Stimulated activated effector memory CD8-positive, alpha-beta T cell treated with anti-CD3 and anti-CD28 coated beads, Interleukin-12 subunit alpha, Interleukin-12 subunit beta, amount 100 ng/mL, for 72 hours (primary cell): Measurements from ENCODE around the gene BLTP3A.
"Not testable (repeated sequence)": the region's sequence is repeated elsewhere in the genome, so short reads cannot be mapped to it uniquely, and the experiment has no call there.

ENCODE experiments used
- ATAC-seq: fragments of 150-1000 bp; cut with Tn5 transposase; 2 replicates; pipeline ENCODE4 v1.10.0; 2021
- DNase-seq, 2 donors: peaks; one replicate each; pipeline ENCODE4 v3.0.0; 2021 to 2022; ENCODE audit warnings: low spot score in 2 of 2
- H3K27ac Mint-ChIP-seq: one replicate; pipeline ENCODE4 v1.8.0; 2022; ENCODE audit warnings: mild to moderate bottlenecking, mixed read lengths
- H3K36me3 Mint-ChIP-seq: one replicate; pipeline ENCODE4 v1.8.0; 2022; ENCODE audit warnings: mild to moderate bottlenecking, mixed read lengths
- H3K4me1 Mint-ChIP-seq: one replicate; pipeline ENCODE4 v1.8.0; 2022; ENCODE audit warnings: mixed read lengths
- H3K4me3 Mint-ChIP-seq: one replicate; pipeline ENCODE4 v1.8.0; 2022; ENCODE audit warnings: mild to moderate bottlenecking, mixed read lengths
- H3K9me3 Mint-ChIP-seq: one replicate; pipeline ENCODE4 v1.8.0; 2022; ENCODE audit warnings: mixed read lengths

Gene BLTP3A

GRCh38 chr6:34809419-34809818 is 17.5 kb downstream of the BLTP3A start:
- H3K27ac Mint-ChIP-seq, H3K9me3 Mint-ChIP-seq, H3K4me1 Mint-ChIP-seq: not testable (repeated sequence)

GRCh38 chr6:34810017-34810882 is 18.4 kb downstream of the BLTP3A start:
- Mint-ChIP-seq H3K4me3 (no peak overlapping the region), H3K27ac (no peak overlapping the region), H3K4me1 (no peaks in the 10 kb centered on the region), H3K36me3 (no peaks in the 10 kb centered on the region), H3K9me3 (no peaks in the 10 kb centered on the region)
- no peak for ATAC-seq
- DNase-seq = no peak

More at GRCh38 chr6:34809419-34809818, 17.5 kb downstream of the BLTP3A start:
- H3K4me3 Mint-ChIP-seq, DNase-seq, H3K36me3 Mint-ChIP-seq, ATAC-seq: not testable (repeated sequence)

GRCh38 chr6:34810936-34811632 is 19.2 kb downstream of the BLTP3A start:
- H3K36me3 Mint-ChIP-seq = no peaks in the 10 kb centered on the region

GRCh38 chr6:34813028-34813713 is 21.3 kb downstream of the BLTP3A start:
- Mint-ChIP-seq H3K4me3 (no peak overlapping the region), H3K27ac (no peak overlapping the region), H3K9me3 (no peaks in the 10 kb centered on the region), H3K36me3 (no peaks in the 10 kb centered on the region), H3K4me1 (no peaks in the 10 kb centered on the region)
- no peak for ATAC-seq
- no peak for DNase-seq

More at GRCh38 chr6:34810936-34811632, 19.2 kb downstream of the BLTP3A start:
- H3K4me3 Mint-ChIP-seq = no peak overlapping the region
- no peaks in the 10 kb centered on the region for H3K9me3 Mint-ChIP-seq
- no peak overlapping the region for H3K27ac Mint-ChIP-seq
- no peaks in the 10 kb centered on the region for H3K4me1 Mint-ChIP-seq
- DNase-seq = no peak
- peak; percentile 96 for ATAC-seq

GRCh38 chr6:34816635-34817301 is 24.9 kb downstream of the BLTP3A start:
- Mint-ChIP-seq H3K4me1 (peaks cover 4% of the 10 kb centered on the region), H3K4me3 (no peak overlapping the region)

GRCh38 chr6:34817446-34817845 is 25.6 kb downstream of the BLTP3A start:
- DNase-seq (no peak), ATAC-seq (no peak)
- peaks cover 4% of the 10 kb centered on the region for H3K4me1 Mint-ChIP-seq
- peaks cover 7% of the 10 kb centered on the region for H3K36me3 Mint-ChIP-seq
- H3K4me3 Mint-ChIP-seq = no peak overlapping the region
- H3K9me3 Mint-ChIP-seq = no peaks in the 10 kb centered on the region
- no peak overlapping the region for H3K27ac Mint-ChIP-seq

More at GRCh38 chr6:34816635-34817301, 24.9 kb downstream of the BLTP3A start:
- Mint-ChIP-seq H3K9me3 (no peaks in the 10 kb centered on the region), H3K27ac (peak overlapping the region; percentile 5), H3K36me3 (peaks cover under 1% of the 10 kb centered on the region)
- no peak for ATAC-seq
- no peak for DNase-seq

GRCh38 chr6:34818872-34819570 is 27.1 kb downstream of the BLTP3A start:
- not testable (repeated sequence) for H3K9me3 Mint-ChIP-seq, DNase-seq, H3K4me1 Mint-ChIP-seq, ATAC-seq, H3K4me3 Mint-ChIP-seq
- H3K36me3 Mint-ChIP-seq = peaks cover 23% of the 10 kb centered on the region
- peak overlapping the region; percentile 67 for H3K27ac Mint-ChIP-seq

DNA sequence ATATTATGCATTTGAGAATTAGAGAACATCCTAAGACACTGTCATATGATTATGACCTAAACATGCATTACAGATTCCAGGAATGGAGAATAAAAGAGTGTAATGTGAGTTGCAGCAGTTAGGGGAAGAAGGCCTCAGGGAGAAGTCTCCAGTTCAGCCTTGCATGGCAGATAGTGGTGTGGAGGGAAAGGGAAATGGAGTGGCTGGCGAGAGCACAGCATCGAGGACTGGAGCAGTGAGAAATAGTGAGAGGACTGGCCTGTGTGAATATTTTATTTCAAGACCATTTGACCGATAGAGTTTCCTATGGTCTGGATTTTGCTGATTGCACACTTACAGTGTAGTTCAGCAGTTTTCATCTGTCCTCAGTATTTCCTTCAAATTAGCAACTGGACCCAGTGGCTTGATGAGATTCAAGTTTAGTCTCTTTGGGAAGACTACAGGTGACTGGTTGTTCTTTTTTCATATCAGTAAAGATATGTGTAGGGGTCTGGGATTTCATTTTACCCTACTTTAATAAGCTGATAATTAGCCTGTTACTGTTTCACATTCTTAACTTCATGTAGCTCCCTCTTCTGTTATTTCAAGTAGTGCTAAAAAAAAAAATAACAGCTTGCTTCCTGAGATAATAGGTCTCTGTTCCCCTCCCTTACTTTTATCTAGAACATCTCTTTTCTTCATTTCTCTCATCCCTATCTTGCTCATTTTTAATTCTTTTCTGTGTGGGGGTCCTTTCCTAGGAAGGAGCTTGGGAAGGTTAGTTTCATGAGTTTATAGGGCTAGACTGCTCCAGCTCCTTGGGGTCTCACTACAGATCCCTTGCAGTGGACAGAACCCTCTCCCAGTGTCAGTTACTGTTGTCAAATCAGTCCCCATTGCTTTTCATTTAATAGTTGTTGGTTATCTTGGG is 27.9 kb downstream of the BLTP3A start:
- Mint-ChIP-seq H3K9me3 (no peaks in the 10 kb centered on the region), H3K4me1 (peaks cover 4% of the 10 kb centered on the region), H3K36me3 (peaks cover 31% of the 10 kb centered on the region), H3K4me3 (no peak overlapping the region), H3K27ac (peak overlapping the region; percentile 67)
- DNase-seq (no peak), ATAC-seq (no peak)

- DNase-seq = no peak
- Mint-ChIP-seq H3K4me1 (no peaks in the 10 kb centered on the region), H3K36me3 (peaks cover 79% of the 10 kb centered on the region), H3K27ac (no peak overlapping the region), H3K9me3 (no peaks in the 10 kb centered on the region), H3K4me3 (no peak overlapping the region)
- ATAC-seq = no peak
These were observed 37.3 kb downstream of the BLTP3A start for GRCh38 chr6:34829137-34829536.

- no peaks in the 10 kb centered on the region for H3K4me1 Mint-ChIP-seq
- DNase-seq (no peak), ATAC-seq (no peak)
- peaks cover 75% of the 10 kb centered on the region for H3K36me3 Mint-ChIP-seq
- H3K9me3 Mint-ChIP-seq = no peaks in the 10 kb centered on the region
- H3K27ac Mint-ChIP-seq = peak overlapping the region; percentile 26
- no peak overlapping the region for H3K4me3 Mint-ChIP-seq
These were observed 41.1 kb downstream of the BLTP3A start for GRCh38 chr6:34832942-34833341.

GRCh38 chr6:34834789-34835518 is 43.1 kb downstream of the BLTP3A start:
- DNase-seq = no peak
- no peaks in the 10 kb centered on the region for H3K4me1 Mint-ChIP-seq
- H3K27ac Mint-ChIP-seq = peak overlapping the region; percentile 54
- H3K9me3 Mint-ChIP-seq = no peaks in the 10 kb centered on the region
- H3K36me3 Mint-ChIP-seq = peaks cover 56% of the 10 kb centered on the region
- H3K4me3 Mint-ChIP-seq = no peak overlapping the region
- peak; percentile 55 for ATAC-seq

GRCh38 chr6:34836008-34836407 is 44.1 kb downstream of the BLTP3A start:
- H3K27ac Mint-ChIP-seq = peak overlapping the region; percentile 54
- peaks cover 52% of the 10 kb centered on the region for H3K36me3 Mint-ChIP-seq
- no peak for ATAC-seq

DNA sequence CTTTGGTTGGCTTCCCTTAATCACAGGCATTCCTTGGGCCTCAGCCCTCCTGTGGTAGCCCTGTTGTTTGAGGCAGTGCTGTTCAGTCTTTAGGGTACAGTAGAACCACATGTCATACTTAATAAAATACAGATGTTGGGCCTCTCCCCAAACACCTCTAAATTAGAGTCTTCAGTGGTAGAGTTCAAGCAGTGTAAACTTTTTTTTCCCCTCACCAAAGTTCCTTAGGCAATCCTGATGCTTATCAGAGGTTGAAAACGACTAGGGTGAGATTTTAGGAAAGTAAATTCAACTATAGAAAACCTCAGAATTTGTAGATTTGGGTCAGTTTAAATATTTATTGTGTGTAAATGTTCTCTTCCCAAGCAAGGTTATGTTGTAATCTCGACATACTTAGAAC is 44.6 kb downstream of the BLTP3A start:
- DNase-seq (no peak), ATAC-seq (no peak)
- Mint-ChIP-seq H3K4me1 (no peaks in the 10 kb centered on the region), H3K4me3 (no peak overlapping the region), H3K36me3 (peaks cover 47% of the 10 kb centered on the region), H3K27ac (peak overlapping the region; percentile 54), H3K9me3 (no peaks in the 10 kb centered on the region)

More at GRCh38 chr6:34836008-34836407, 44.1 kb downstream of the BLTP3A start:
- Mint-ChIP-seq H3K4me3 (no peak overlapping the region), H3K9me3 (no peaks in the 10 kb centered on the region), H3K4me1 (no peaks in the 10 kb centered on the region)
- DNase-seq = no peak
